GM21786 (cell line): ENCODE data around the gene PPP6R2.

Experiments used
- ATAC-seq: cut with Tn5 transposase; IDR thresholded peaks from one replicate; pipeline ENCODE4 v1.9.1; 2021; ENCODE audit not compliant: unreplicated experiment

PPP6R2 gene

GRCh38 chr22:50342651-50343540 lies at the start of gene PPP6R2:
TSS of gene PPP6R2 (plus strand) at chr22:50343327. CDS start at chr22:50393909, 50,582 bp downstream.
- peak; percentile 63 for ATAC-seq

- no peak for ATAC-seq
Measured at GRCh38 chr22:50293441-50294318, 49.4 kb upstream of the PPP6R2 start.

- no peak for ATAC-seq
Measured at GRCh38 chr22:50294319-50294656, 48.8 kb upstream of the PPP6R2 start.

GRCh38 chr22:50296658-50297490 lies 46.3 kb upstream of the PPP6R2 start:
- no peak for ATAC-seq

GRCh38 chr22:50297510-50298265 lies 45.4 kb upstream of the PPP6R2 start:
- no peak for ATAC-seq

- ATAC-seq, result no peak
Measured at GRCh38 chr22:50298266-50298637, 44.9 kb upstream of the PPP6R2 start.

- no peak for ATAC-seq
Measured at GRCh38 chr22:50298937-50299784, 44.0 kb upstream of the PPP6R2 start.

- no peak for ATAC-seq
Measured at GRCh38 chr22:50299785-50300619, 43.1 kb upstream of the PPP6R2 start.

- ATAC-seq, result no peak
Measured at GRCh38 chr22:50300620-50301257, 42.4 kb upstream of the PPP6R2 start.

GRCh38 chr22:50301581-50301991 lies 41.5 kb upstream of the PPP6R2 start:
- no peak for ATAC-seq

- ATAC-seq, result no peak
Measured at GRCh38 chr22:50302041-50302541, 41.0 kb upstream of the PPP6R2 start.

GRCh38 chr22:50302564-50302963 lies 40.6 kb upstream of the PPP6R2 start:
- no peak for ATAC-seq

- no peak for ATAC-seq
Measured at GRCh38 chr22:50303515-50303847, 39.6 kb upstream of the PPP6R2 start.

GRCh38 chr22:50303848-50304527 lies 39.1 kb upstream of the PPP6R2 start:
- ATAC-seq, result no peak

- ATAC-seq, result no peak
Measured at GRCh38 chr22:50304528-50305392, 38.4 kb upstream of the PPP6R2 start.

GRCh38 chr22:50305393-50305922 lies 37.7 kb upstream of the PPP6R2 start:
- ATAC-seq, result no peak
